Epidermal melanocyte (primary cell): Measurements from ENCODE around the gene CCBE1.
"Not testable (repeated sequence)": the region's sequence is repeated elsewhere in the genome, so short reads cannot be mapped to it uniquely, and the experiment has no call there.

Experiments
- DNase-seq: peaks from one replicate; pipeline ENCODE4 v3.0.0; 2011; ENCODE audit warnings: low spot score; ENCODE audit not compliant: insufficient read length

The CCBE1 gene

GRCh38 chr18:59684777-59685176, 12.4 kb downstream of the CCBE1 start:
- no peak for DNase-seq

GRCh38 chr18:59681521-59682004, 15.7 kb downstream of the CCBE1 start:
- DNase-seq, result no peak

GRCh38 chr18:59681051-59681450, 16.2 kb downstream of the CCBE1 start:
- DNase-seq, result no peak

DNA sequence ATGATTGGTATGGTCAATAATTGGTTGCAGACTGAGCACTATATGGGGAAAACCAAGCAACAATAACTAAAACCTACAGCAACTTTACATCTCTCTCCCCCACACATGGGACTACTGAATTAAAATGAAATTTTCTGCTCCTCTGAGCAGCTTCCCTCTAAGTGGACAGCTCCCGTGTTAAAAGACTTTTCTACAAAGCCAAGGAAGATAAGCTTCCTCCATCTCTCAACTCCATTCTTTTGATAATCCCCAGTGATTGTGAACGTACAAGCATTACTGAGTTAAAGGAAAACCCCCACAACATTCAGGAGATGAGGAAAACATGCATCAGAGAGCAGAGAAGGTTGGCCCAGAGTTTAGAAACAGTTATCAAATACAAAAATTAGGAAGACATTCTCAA, 21.9 kb downstream of the CCBE1 start:
- DNase-seq, result no peak

DNA sequence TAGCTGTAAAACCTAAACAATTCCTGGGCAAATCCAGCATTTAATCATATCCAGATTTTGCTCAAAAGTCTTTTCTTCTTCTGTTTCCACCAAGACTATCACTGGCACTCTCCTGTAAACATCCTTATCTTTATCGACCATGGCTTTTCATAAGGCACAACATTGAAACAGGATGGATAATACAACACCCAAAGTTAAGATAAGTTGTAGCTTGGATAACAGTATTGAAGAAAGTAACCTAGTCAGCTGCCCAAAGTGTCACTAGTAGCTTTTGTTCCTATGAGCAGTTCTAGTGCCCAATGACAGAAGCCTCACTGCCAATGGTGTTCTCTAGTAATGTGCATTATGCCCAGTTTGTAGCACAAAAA, 22.3 kb downstream of the CCBE1 start:
- no peak for DNase-seq

- no peak for DNase-seq
These were observed 22.9 kb downstream of the CCBE1 start for GRCh38 chr18:59674186-59674902.

DNA sequence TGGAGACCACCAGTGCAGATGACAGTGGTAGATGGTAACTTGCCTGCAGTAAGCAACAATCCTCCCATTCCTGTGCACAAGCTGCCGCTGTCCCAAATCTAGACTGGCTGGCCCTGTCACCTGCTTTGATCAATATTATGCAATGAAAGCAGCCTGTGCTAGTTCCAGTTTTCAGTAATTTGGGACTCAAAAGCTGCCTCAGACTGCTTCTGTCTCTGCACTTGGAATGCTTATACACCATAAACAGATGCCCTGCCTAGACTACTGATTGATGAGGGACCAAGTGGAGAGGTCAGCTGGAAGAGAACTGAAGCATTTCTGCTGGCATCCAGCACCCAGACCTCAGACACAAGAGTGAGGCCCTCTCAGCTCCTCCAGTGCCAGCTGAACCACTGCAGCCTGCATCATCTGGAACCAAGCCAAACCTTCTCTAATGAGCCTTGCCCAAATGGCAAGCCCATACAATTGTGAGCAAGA, 24.9 kb downstream of the CCBE1 start:
- peak; percentile 29 for DNase-seq

- no peak for DNase-seq
These were observed 25.7 kb downstream of the CCBE1 start for GRCh38 chr18:59671551-59671950.

- DNase-seq, result peak; percentile 28
These were observed 27.2 kb downstream of the CCBE1 start for GRCh38 chr18:59669872-59670657.

DNA sequence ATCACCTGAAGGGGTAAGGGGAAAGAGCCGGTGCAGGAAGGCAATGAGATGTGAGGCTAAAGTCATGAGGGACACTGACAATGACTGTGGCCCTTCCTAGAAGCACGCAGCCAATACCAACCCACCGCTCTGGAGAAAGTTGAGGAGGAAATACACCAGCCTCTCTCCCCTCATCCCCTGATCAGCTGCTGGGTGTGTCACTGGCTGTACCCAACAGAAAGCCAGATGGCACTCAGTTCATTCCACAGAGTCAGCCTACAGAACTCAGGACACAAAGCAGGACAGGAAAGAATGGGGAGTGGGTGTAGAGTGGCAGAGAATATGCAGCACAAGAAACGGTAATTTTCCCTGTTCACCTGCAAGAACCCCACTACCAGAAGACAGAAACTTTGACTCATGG, 29.7 kb downstream of the CCBE1 start:
- DNase-seq, result no peak

- not testable (repeated sequence) for DNase-seq
These were observed 31.2 kb downstream of the CCBE1 start for GRCh38 chr18:59666007-59666402.

GRCh38 chr18:59665057-59666006, 31.9 kb downstream of the CCBE1 start:
- no peak for DNase-seq

DNA sequence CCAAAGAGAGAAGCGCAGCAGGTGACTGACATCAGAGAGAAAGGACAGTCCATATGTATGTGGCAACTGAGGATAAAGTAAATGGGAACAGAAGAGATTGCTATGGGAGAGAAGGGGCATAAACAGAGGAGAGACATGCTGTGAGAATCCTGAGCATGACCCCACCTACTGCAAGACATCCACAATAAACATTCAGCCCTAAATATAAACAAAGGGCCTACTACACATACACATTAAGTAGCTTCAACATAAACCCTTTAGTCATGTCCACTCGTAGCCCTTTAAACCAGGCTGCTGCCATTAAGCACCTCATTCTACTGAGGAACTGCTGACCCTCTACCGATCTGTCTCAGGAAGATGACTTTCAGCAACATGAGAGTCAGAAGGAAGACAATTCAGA, 32.9 kb downstream of the CCBE1 start:
- DNase-seq, result no peak

- DNase-seq, result no peak
These were observed 34.1 kb downstream of the CCBE1 start for GRCh38 chr18:59663096-59663495.

DNA sequence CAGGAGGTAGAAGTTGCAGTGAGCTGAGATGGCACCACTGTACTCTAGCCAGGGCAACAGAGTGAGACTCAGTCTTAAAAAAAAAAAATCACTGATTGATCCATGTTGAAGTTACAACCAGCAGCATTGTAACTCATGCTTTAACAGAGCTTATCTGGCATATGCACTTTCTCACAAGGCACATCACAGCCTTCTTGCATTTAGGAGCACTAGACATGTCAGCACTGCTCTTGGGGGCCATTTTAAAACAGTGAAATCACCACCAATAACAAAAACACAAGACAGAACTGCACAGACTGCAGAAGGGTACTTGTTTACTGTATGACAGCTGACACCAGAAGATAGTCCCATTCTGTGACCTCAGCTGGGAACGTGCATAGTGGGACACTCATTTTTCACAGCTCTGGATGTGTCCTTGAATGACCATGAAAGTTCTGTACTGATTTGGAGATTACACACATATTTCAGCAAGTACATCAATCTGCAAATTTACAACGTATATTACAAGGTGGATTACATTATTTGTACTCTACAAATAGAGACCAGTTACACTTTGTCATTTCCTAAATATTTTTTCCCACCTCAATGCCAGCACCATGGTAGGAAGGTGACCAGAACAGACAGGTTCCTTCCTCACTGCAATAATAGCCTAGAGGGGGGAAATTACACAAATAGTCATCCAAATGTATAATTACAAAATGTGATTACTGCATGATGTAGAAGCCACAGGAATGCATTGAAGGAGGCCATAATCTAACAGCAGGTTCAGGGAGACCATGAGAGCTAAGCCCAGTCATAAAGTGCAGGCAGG, 35.1 kb downstream of the CCBE1 start:
- no peak for DNase-seq

DNA sequence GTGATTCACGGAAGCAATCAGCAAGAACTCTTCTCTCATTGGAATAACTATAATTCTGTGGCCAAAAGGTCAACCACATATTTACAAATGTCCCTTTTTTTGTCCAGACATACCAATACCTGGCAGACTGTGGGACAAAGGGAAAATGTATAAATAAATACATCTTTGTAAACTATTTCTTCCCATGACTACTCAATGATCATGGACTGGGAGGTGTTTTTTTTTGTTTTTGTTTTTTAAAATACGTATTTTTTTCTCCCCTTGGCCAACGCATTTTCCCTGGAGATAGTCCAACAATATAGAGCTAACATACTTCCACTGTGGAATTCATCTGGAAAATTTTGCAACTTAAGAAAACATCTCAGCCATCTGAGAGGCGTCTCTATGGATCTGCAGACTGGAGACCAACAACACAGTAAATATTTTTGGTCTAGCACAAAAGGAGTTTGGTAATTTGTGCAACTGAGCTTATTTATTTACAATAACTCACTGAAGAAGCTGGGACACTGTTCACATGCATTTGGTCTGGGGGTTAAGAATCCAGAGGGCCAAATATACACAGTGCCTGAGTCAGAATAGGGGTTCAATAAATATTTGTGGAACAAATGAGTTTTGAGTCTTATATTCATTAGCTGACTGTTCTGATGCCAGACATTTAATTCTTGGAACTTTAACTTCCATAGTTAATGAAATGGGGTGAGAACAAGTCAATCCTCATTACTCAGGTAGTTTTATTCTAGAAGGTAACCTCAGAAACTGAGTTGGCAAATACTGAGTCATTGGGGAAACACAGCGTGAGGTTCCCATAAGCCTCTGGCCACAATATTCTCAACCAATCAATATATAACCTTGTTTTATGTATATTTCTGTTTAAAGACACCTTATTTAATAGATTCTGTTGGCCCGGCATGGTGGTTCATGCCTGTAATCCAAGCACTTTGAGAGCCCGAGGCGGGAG, 36.2 kb downstream of the CCBE1 start:
- DNase-seq, result peak; percentile 44

GRCh38 chr18:59660366-59660765, 36.9 kb downstream of the CCBE1 start:
- no peak for DNase-seq

DNA sequence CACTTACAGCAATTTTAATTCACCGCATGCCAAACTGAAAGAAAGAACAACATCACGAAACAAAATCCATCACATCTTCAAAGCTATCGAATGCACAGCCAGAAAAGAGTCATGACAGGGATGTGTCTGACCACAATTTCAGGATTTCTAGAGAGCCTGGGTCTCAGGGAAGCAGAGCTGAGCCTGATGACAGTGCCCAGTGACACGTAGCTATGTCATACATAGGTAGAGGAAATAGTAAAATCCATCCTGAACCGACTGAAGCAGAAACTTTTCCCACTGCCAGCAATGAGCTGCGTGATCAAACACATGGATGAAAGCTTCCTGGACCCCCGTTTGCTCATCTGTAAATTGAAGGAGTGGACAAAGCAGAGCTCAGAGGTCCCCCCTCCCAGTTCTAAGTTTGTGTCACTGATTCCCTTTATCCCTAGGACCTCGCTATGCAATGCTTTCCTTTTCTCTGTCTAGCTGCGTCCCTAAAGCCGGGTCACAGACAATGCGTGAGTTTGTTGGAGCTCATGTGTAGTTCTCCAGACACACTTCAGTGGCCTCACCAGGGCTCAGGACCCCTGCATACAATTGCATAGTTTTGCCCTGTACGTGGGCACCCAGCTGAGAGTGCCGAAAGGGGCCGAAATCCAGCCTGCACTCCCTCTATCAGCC, 37.6 kb downstream of the CCBE1 start:
- DNase-seq, result no peak

- no peak for DNase-seq
These were observed 38.3 kb downstream of the CCBE1 start for GRCh38 chr18:59658941-59659340.
